ENCODE results near the gene APEH. TPM values are rescaled to one million over a fixed set of nuclear protein-coding genes. Genes with fewer than 3 reads are reported as not detected.

The APEH gene
- total RNA-seq, 1 experiment from 2014 or later: 273 TPM

GRCh38 chr3:49626796-49627195 lies 47.4 kb upstream of the APEH start:
- Mint-ChIP-seq H3K36me3 (no peaks in the 10 kb centered on the region), H3K4me1 (no peaks in the 10 kb centered on the region), H3K27me3 (ENCODE audit: low read depth) (peaks cover 3% of the 10 kb centered on the region; the same call in 1 of the 2 replicates), H3K27ac (no peak overlapping the region), H3K4me3 (no peak overlapping the region), H3K9me3 (peaks cover 9% of the 10 kb centered on the region)
- CTCF ChIA-PET: interaction anchor here (1.0 kb wide), 1 partner anchor 87 kb away, joined by 3 read pairs; no protein-coding TSS in a partner anchor
- DNase-seq (ENCODE audit: low spot score): no peak
- POLR2A ChIA-PET: no interaction called here
- ATAC-seq: no peak
- TF ChIP-seq NR2C2 (CRISPR knock-in tag; IDR thresholded peaks at IDR 0.05) (no peak), ESRRA (CRISPR knock-in tag; IDR thresholded peaks at IDR 0.05; ENCODE audit: borderline replicate concordance) (no peak), RORB (CRISPR knock-in tag; IDR thresholded peaks at IDR 0.05) (no peak), E2F5 (CRISPR knock-in tag; IDR thresholded peaks at IDR 0.05) (no peak), NFE2L1 (CRISPR knock-in tag; IDR thresholded peaks at IDR 0.05) (no peak), ATF6 (CRISPR knock-in tag; IDR thresholded peaks at IDR 0.05) (no peak), FOXP4 (CRISPR knock-in tag; IDR thresholded peaks at IDR 0.05) (no peak), ZSCAN18 (CRISPR knock-in tag; IDR thresholded peaks at IDR 0.05) (no peak), FOXJ3 (CRISPR knock-in tag; IDR thresholded peaks at IDR 0.05; ENCODE audit: borderline replicate concordance) (no peak), FOXK1 (CRISPR knock-in tag; IDR thresholded peaks at IDR 0.05) (no peak), PRDM15 (CRISPR knock-in tag; IDR thresholded peaks at IDR 0.05) (no peak), HMGA2 (CRISPR knock-in tag; IDR thresholded peaks at IDR 0.05) (no peak), TCF7 (CRISPR knock-in tag; IDR thresholded peaks at IDR 0.05; ENCODE audit: low read depth) (no peak), ZNF396 (CRISPR knock-in tag; IDR thresholded peaks at IDR 0.05; ENCODE audit: borderline replicate concordance) (no peak), ZNF232 (CRISPR knock-in tag; IDR thresholded peaks at IDR 0.05) (no peak), AR (CRISPR knock-in tag; IDR thresholded peaks at IDR 0.05) (no peak), USF1 (CRISPR knock-in tag; IDR thresholded peaks at IDR 0.05) (no peak)
